AG10803 (cell line): Measurements from ENCODE around the gene AGXT2.

Experiments
- DNase-seq: peaks from one replicate; pipeline ENCODE4 v3.0.0; 2010; ENCODE audit warnings: low read depth
- H3K4me3 ChIP-seq: 2 replicates; pipeline ENCODE4 v1.5.1; 2011; ENCODE audit warnings: mild to moderate bottlenecking, low read length, control low read depth
- CTCF ChIP-seq: conservative IDR thresholded peaks from 2 replicates; pipeline ENCODE4 v1.5.1; 2011; ENCODE audit warnings: mild to moderate bottlenecking, low read length, control low read depth, inconsistent platforms

Gene AGXT2

GRCh38 chr5:35016174-35017051, 31.3 kb downstream of the AGXT2 start:
- DNase-seq: no peak
- no peak overlapping the region for H3K4me3 ChIP-seq
- TF ChIP-seq CTCF: no peak

GRCh38 chr5:35015063-35015462, 32.7 kb downstream of the AGXT2 start:
- no peak for TF ChIP-seq CTCF
- DNase-seq: no peak

GRCh38 chr5:35012796-35013195, 35.0 kb downstream of the AGXT2 start:
- no peak overlapping the region for H3K4me3 ChIP-seq
- DNase-seq: no peak
- no peak for TF ChIP-seq CTCF

More at GRCh38 chr5:35015063-35015462, 32.7 kb downstream of the AGXT2 start:
- H3K4me3 ChIP-seq: no peak overlapping the region

- no peak for TF ChIP-seq CTCF
- DNase-seq: no peak
- no peak overlapping the region for H3K4me3 ChIP-seq
Measured at GRCh38 chr5:35012365-35012764, 35.4 kb downstream of the AGXT2 start.

GRCh38 chr5:35010676-35011075, 37.1 kb downstream of the AGXT2 start:
- no peak overlapping the region for H3K4me3 ChIP-seq
- no peak for TF ChIP-seq CTCF
- no peak for DNase-seq

GRCh38 chr5:35009657-35010056, 38.1 kb downstream of the AGXT2 start:
- peak; percentile 18 for DNase-seq
- H3K4me3 ChIP-seq: no peak overlapping the region
- no peak for TF ChIP-seq CTCF

GRCh38 chr5:35009019-35009418, 38.7 kb downstream of the AGXT2 start:
- no peak for TF ChIP-seq CTCF
- H3K4me3 ChIP-seq: no peak overlapping the region
- peak; percentile 29 for DNase-seq
